ENCODE measurements around the gene ITK.

The ITK gene

GRCh38 chr5:157196045-157196444 lies 15.4 kb downstream of the ITK start:
- Histone ChIP-seq H3K36me3 (replicated peaks) (no peaks in the 10 kb centered on the region), H3K27me3 (replicated peaks) (no peaks in the 10 kb centered on the region), H3K4me3 (ENCODE audit: low read depth, low read length) (no peak overlapping the region), H3K27ac (no peak overlapping the region)
- in situ Hi-C loops (cut with HindIII; ENCODE audit: low pct_ligation_motif_present, low sequenced_read_pairs) = no loop called here
- DNase-seq = no peak
- no peak for TF ChIP-seq CTCF (IDR thresholded peaks at IDR 0.05; ENCODE audit: low read depth, low read length, missing control alignments)

- DNase-seq = no peak
- no peak overlapping the region for H3K27ac ChIP-seq
- no peaks in the 10 kb centered on the region for H3K36me3 ChIP-seq (replicated peaks)
Observed at GRCh38 chr5:157197086-157197485, 16.4 kb downstream of the ITK start.

GRCh38 chr5:157198277-157198986 lies 17.8 kb downstream of the ITK start:
- TF ChIP-seq CTCF (IDR thresholded peaks at IDR 0.05; ENCODE audit: low read depth, low read length, missing control alignments) = no peak
- H3K27ac ChIP-seq = no peak overlapping the region
- H3K4me3 ChIP-seq (ENCODE audit: low read depth, low read length) = no peak overlapping the region
- H3K36me3 ChIP-seq (replicated peaks) = no peaks in the 10 kb centered on the region
- H3K27me3 ChIP-seq (replicated peaks) = no peaks in the 10 kb centered on the region
- in situ Hi-C loops (cut with HindIII; ENCODE audit: low pct_ligation_motif_present, low sequenced_read_pairs) = no loop called here
- DNase-seq = no peak

More at GRCh38 chr5:157197086-157197485, 16.4 kb downstream of the ITK start:
- no peak for TF ChIP-seq CTCF (IDR thresholded peaks at IDR 0.05; ENCODE audit: low read depth, low read length, missing control alignments)
- in situ Hi-C loops (cut with HindIII; ENCODE audit: low pct_ligation_motif_present, low sequenced_read_pairs) = no loop called here
- Histone ChIP-seq H3K27me3 (replicated peaks) (no peaks in the 10 kb centered on the region), H3K4me3 (ENCODE audit: low read depth, low read length) (no peak overlapping the region)

DNA sequence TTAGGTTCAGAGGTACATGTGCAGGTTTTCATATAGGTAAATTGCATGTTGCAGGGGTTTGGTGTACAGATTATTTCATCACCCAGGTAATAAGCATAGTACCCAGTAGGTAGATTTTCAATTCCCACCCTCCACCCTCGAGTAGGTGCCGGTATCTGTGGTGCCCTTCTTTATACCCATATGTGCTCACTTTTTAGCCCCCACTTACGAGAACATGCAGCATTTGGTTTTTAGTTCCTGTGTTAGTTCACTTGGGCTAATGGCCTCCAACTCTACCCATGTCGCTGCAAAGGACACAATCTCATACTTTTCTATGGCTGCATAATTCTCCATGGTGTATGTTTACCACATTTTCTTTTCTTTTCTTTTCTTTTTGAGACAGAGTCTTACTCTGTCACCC lies 21.2 kb downstream of the ITK start:
- Histone ChIP-seq H3K36me3 (replicated peaks) (no peaks in the 10 kb centered on the region), H3K4me3 (ENCODE audit: low read depth, low read length) (no peak overlapping the region), H3K27me3 (replicated peaks) (no peaks in the 10 kb centered on the region), H3K27ac (no peak overlapping the region)
- no peak for DNase-seq
- in situ Hi-C loops (cut with HindIII; ENCODE audit: low pct_ligation_motif_present, low sequenced_read_pairs) = no loop called here
- no peak for TF ChIP-seq CTCF (IDR thresholded peaks at IDR 0.05; ENCODE audit: low read depth, low read length, missing control alignments)

DNA sequence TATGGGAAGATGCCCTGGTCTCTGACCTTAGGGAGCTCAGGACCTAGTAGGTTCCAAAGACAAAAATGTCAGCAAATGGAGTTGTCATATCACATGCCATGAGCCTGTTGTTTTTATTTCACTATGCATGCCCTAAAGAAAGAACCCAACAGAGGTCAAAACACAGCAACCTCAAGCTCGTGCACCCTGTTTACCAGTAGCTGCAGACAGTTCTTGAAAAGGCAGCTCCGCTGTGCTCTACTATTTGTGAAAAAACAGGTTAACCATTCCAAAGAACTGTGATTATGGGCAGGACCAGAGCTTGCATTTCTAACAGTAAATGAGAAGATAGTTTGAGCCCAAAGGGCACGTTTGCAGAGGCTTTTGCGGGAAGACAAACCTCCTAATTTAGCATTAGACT lies 22.8 kb downstream of the ITK start:
- no peak for TF ChIP-seq CTCF (IDR thresholded peaks at IDR 0.05; ENCODE audit: low read depth, low read length, missing control alignments)
- Histone ChIP-seq H3K27me3 (replicated peaks) (no peaks in the 10 kb centered on the region), H3K36me3 (replicated peaks) (no peaks in the 10 kb centered on the region), H3K27ac (no peak overlapping the region), H3K4me3 (ENCODE audit: low read depth, low read length) (no peak overlapping the region)
- in situ Hi-C loops (cut with HindIII; ENCODE audit: low pct_ligation_motif_present, low sequenced_read_pairs) = no loop called here
- DNase-seq = no peak

DNA sequence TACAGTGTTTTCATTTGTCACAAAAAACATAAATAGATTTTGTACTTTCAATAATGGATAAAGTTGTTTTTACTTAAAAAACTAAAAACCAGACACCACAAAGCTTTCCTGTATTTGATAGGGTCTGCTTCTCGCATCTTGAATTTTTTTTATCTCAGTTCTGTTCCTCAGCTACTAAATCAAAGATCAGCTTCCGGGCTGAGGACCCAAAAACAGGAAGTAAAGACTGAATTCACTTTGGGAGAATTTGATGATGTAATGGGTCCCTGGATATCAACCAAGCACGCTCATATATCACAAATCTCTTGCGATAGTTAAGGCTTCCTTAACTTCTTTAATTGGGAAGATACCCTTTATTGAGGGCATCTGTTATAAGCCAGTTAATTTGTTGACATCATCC lies 24.1 kb downstream of the ITK start:
- TF ChIP-seq CTCF (IDR thresholded peaks at IDR 0.05; ENCODE audit: low read depth, low read length, missing control alignments) = no peak
- DNase-seq = no peak
- Histone ChIP-seq H3K4me3 (ENCODE audit: low read depth, low read length) (no peak overlapping the region), H3K27ac (no peak overlapping the region), H3K36me3 (replicated peaks) (no peaks in the 10 kb centered on the region), H3K27me3 (replicated peaks) (no peaks in the 10 kb centered on the region)
- in situ Hi-C loops (cut with HindIII; ENCODE audit: low pct_ligation_motif_present, low sequenced_read_pairs) = no loop called here
